ENCODE data around the gene CIAO2B.

- TF ChIP-seq POLR2A (IDR thresholded peaks at IDR 0.05; ENCODE audit: low read depth, low read length) = no peak
- TF ChIP-seq TAF1 (IDR thresholded peaks at IDR 0.05; ENCODE audit: low read depth, low read length) = no peak
- no peak for TF ChIP-seq POLR2AphosphoS5 (IDR thresholded peaks at IDR 0.05; ENCODE audit: low read depth, low read length)
- TF ChIP-seq SPI1 (IDR thresholded peaks at IDR 0.05; ENCODE audit: low read depth, low read length) = no peak
- no peak for TF ChIP-seq PAX5 (IDR thresholded peaks at IDR 0.05; ENCODE audit: insufficient read depth, low read length, severe bottlenecking)
Observed at GRCh38 chr16:66977341-66978113, 43.3 kb upstream of the CIAO2B start.
